Measurements from ENCODE around the gene ZNF235.
"Not testable (repeated sequence)": the region's sequence is repeated elsewhere in the genome, so short reads cannot be mapped to it uniquely, and the experiment has no call there.

The ZNF235 gene

GRCh38 chr19:44304659-44305193 is at the start of gene ZNF235:
ZNF235 (minus strand) TSS chr19:44305025; CDS start chr19:44303404, 1,621 bp downstream.
- DNase-seq, result peak; percentile 33 to 55 (median 42)

- DNase-seq, result no peak
These were observed 41.7 kb upstream of the ZNF235 start for GRCh38 chr19:44346556-44346955.

GRCh38 chr19:44345959-44346358 is 41.1 kb upstream of the ZNF235 start:
- no peak for DNase-seq

GRCh38 chr19:44344255-44344654 is 39.4 kb upstream of the ZNF235 start:
- DNase-seq, result no peak

- DNase-seq, result no peak
These were observed 37.0 kb upstream of the ZNF235 start for GRCh38 chr19:44341794-44342193.

GRCh38 chr19:44334639-44335038 is 29.8 kb upstream of the ZNF235 start:
- DNase-seq, result not testable (repeated sequence)

- no peak for DNase-seq
These were observed 27.3 kb upstream of the ZNF235 start for GRCh38 chr19:44332145-44332544.

- DNase-seq, result no peak
These were observed 11.1 kb upstream of the ZNF235 start for GRCh38 chr19:44315883-44316282.

GRCh38 chr19:44313231-44313630 is 8.4 kb upstream of the ZNF235 start:
- no peak for DNase-seq

GRCh38 chr19:44308011-44308410 is 3.2 kb upstream of the ZNF235 start:
- no peak for DNase-seq

GRCh38 chr19:44306283-44306682 is 1.5 kb upstream of the ZNF235 start:
- DNase-seq, result no peak

GRCh38 chr19:44305457-44305856 is 632 bp upstream of the ZNF235 start:
- DNase-seq, result no peak

GRCh38 chr19:44303976-44304568 is 753 bp downstream of the ZNF235 start:
- DNase-seq, result no peak

GRCh38 chr19:44303320-44303719 is 1.5 kb downstream of the ZNF235 start:
- no peak for DNase-seq

- DNase-seq, result no peak
These were observed 19.9 kb downstream of the ZNF235 start for GRCh38 chr19:44284968-44285367.

GRCh38 chr19:44282846-44283245 is 22.0 kb downstream of the ZNF235 start:
- no peak for DNase-seq

GRCh38 chr19:44280916-44281315 is 23.9 kb downstream of the ZNF235 start:
- DNase-seq, result no peak

- DNase-seq, result no peak
These were observed 26.6 kb downstream of the ZNF235 start for GRCh38 chr19:44278181-44278690.

GRCh38 chr19:44277331-44277730 is 27.5 kb downstream of the ZNF235 start:
- DNase-seq, result no peak

GRCh38 chr19:44260695-44261446 is 44.0 kb downstream of the ZNF235 start:
- no peak for DNase-seq

GRCh38 chr19:44260343-44260681 is 44.5 kb downstream of the ZNF235 start:
- DNase-seq, result no peak

- DNase-seq, result no peak
These were observed 45.9 kb downstream of the ZNF235 start for GRCh38 chr19:44258835-44259413.

GRCh38 chr19:44258136-44258535 is 46.7 kb downstream of the ZNF235 start:
- DNase-seq, result no peak

Data from activated CD4-positive, CD25-positive, alpha-beta regulatory T cell (primary cell).